ENCODE measurements around the gene PDCD11.

The PDCD11 gene

GRCh38 chr10:103445366-103445765 lies 48.9 kb downstream of the PDCD11 start:
- no peak for FAIRE-seq
- no peak for DNase-seq (ENCODE audit: insufficient read length, low spot score)
- TF ChIP-seq CTCF (IDR thresholded peaks at IDR 0.05; ENCODE audit: insufficient read depth, missing control alignments), result no peak

- DNase-seq (ENCODE audit: insufficient read length, low spot score) (no peak), FAIRE-seq (no peak)
- TF ChIP-seq CTCF (IDR thresholded peaks at IDR 0.05; ENCODE audit: insufficient read depth, missing control alignments), result no peak
Observed at GRCh38 chr10:103445767-103446567, 49.5 kb downstream of the PDCD11 start.

GRCh38 chr10:103447187-103447586 lies 50.8 kb downstream of the PDCD11 start:
- FAIRE-seq, result no peak
- no peak for TF ChIP-seq CTCF (IDR thresholded peaks at IDR 0.05; ENCODE audit: insufficient read depth, missing control alignments)

GRCh38 chr10:103448746-103449145 lies 52.3 kb downstream of the PDCD11 start:
- FAIRE-seq, result no peak
- DNase-seq (ENCODE audit: insufficient read length, low spot score), result no peak
- TF ChIP-seq CTCF (IDR thresholded peaks at IDR 0.05; ENCODE audit: insufficient read depth, missing control alignments), result no peak

More at GRCh38 chr10:103447187-103447586, 50.8 kb downstream of the PDCD11 start:
- DNase-seq (ENCODE audit: insufficient read length, low spot score), result no peak

GRCh38 chr10:103449208-103450144 lies 53.0 kb downstream of the PDCD11 start:
- FAIRE-seq (no peak), DNase-seq (ENCODE audit: insufficient read length, low spot score) (no peak)
- TF ChIP-seq CTCF (IDR thresholded peaks at IDR 0.05; ENCODE audit: insufficient read depth, missing control alignments), result no peak

- DNase-seq (ENCODE audit: insufficient read length, low spot score) (no peak), FAIRE-seq (no peak)
- TF ChIP-seq CTCF (IDR thresholded peaks at IDR 0.05; ENCODE audit: insufficient read depth, missing control alignments), result no peak
Observed at GRCh38 chr10:103450201-103450695, 53.8 kb downstream of the PDCD11 start.

Data from D721Med (cell line).